Smooth muscle cell (in vitro differentiated cells): Measurements from ENCODE around the gene EGFLAM. TPM values are rescaled to one million over a fixed set of nuclear protein-coding genes. Genes with fewer than 3 reads are reported as not detected.

Experiments used
- DNase-seq: peaks from one replicate; lab custom pipeline; 2025; ENCODE audit not compliant: unreplicated experiment; lab: John Stamatoyannopoulos, UW
- H2AFZ ChIP-seq: fragments of 200-600 bp; sonication (generic); 2 replicates; pipeline ENCODE4 v1.6.0; 2016; ENCODE audit warnings: antibody characterized with exemption, low read depth, mild to moderate bottlenecking
- H3F3A ChIP-seq: fragments of 200-600 bp; sonication (generic); 2 replicates; pipeline ENCODE4 v1.6.0; 2017; ENCODE audit warnings: antibody characterized with exemption, low read depth
- H3K27ac ChIP-seq: fragments of 200-600 bp; sonication (generic); 2 replicates; pipeline ENCODE4 v1.5.1; 2016; ENCODE audit warnings: low read depth, mild to moderate bottlenecking
- H3K27me3 ChIP-seq: fragments of 200-600 bp; sonication (generic); 2 replicates; pipeline ENCODE4 v1.6.1; 2016; ENCODE audit warnings: low read depth, mild to moderate bottlenecking
- H3K36me3 ChIP-seq: fragments of 200-600 bp; sonication (generic); 2 replicates; pipeline ENCODE4 v1.5.1; 2016; ENCODE audit warnings: low read depth
- H3K4me1 ChIP-seq: fragments of 200-600 bp; sonication (generic); 2 replicates; pipeline ENCODE4 v1.5.1; 2016; ENCODE audit warnings: low read depth
- H3K4me2 ChIP-seq: fragments of 200-600 bp; sonication (generic); 2 replicates; pipeline ENCODE4 v1.6.0; 2016; ENCODE audit warnings: mild to moderate bottlenecking
- H3K4me3 ChIP-seq: fragments of 200-600 bp; sonication (generic); 2 replicates; pipeline ENCODE4 v1.5.1; 2016; ENCODE audit warnings: mild to moderate bottlenecking
- H3K79me2 ChIP-seq: fragments of 200-600 bp; sonication (generic); 2 replicates; pipeline ENCODE4 v1.6.0; 2016; ENCODE audit warnings: low read depth, mild to moderate bottlenecking
- H3K9ac ChIP-seq: fragments of 200-600 bp; sonication (generic); 2 replicates; pipeline ENCODE4 v1.6.0; 2016; ENCODE audit warnings: low read depth
- H3K9me3 ChIP-seq: fragments of 200-600 bp; sonication (generic); replicated peaks from 2 replicates; pipeline ENCODE4 v1.5.1; 2016; ENCODE audit warnings: low read depth
- H4K20me1 ChIP-seq: fragments of 200-600 bp; sonication (generic); 2 replicates; pipeline ENCODE4 v1.6.0; 2016; ENCODE audit warnings: low read depth
- WGBS: methylation state at CpG from one replicate; pipeline ENCODE4 v1.1.7; 2016; ENCODE audit warnings: low lambda C conversion rate; 5-methylcytosine and 5-hydroxymethylcytosine counted together
- polyA plus RNA-seq: library from polyadenylated mRNA; unstranded; fragments of >200 nt; fragmentation: Nextera tagmentation; extraction: Ambion mirVana; gene quantifications from 2 replicates; pipeline ENCODE4 v1.2.1, GENCODE V29; 2016
- total RNA-seq: library from RNA; depleted of rRNA; stranded (reverse); fragments of >200 nt; gene quantifications from 2 replicates; pipeline ENCODE4 v1.2.3, GENCODE V29; 2014
- TF ChIP-seq, protein P1 (sequence below): fragments of 200-600 bp; sonication (generic); IDR thresholded peaks from 2 replicates; pipeline ENCODE4 v1.5.1; 2017; ENCODE audit warnings: borderline replicate concordance, mild to moderate bottlenecking, antibody characterized with exemption; ENCODE audit not compliant: insufficient read depth, poor library complexity, severe bottlenecking

The EGFLAM gene
- total and polyA plus RNA-seq, 2 experiments from 2014 or later = 103 to 194 TPM

DNA sequence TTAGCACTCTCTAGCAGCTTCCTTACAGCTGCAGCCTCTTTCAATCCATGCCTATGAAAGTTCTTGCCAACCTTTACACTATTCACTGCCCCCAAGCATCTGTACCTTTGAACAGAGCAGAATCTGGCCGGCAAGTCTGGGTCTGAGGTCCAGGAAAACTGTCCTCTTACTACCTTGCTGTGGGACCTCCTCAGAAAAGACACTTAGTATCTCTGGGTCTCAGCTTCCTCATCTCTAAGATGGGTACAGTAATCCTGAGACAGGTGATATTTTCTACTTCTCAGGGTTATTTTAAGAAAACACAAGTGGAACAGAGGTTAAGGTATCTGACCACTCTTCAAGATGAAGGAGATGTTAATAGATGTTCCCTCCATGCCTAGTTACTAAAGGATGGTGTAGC is 120.2 kb downstream of the EGFLAM start:
- no peak overlapping the region for H3K27ac ChIP-seq
- DNase-seq = no peak
- no peak overlapping the region for H3K4me2 ChIP-seq
- no peak overlapping the region for H3K9ac ChIP-seq
- H3K9me3 ChIP-seq = no peaks in the 10 kb centered on the region
- TF ChIP-seq, protein P1, sequence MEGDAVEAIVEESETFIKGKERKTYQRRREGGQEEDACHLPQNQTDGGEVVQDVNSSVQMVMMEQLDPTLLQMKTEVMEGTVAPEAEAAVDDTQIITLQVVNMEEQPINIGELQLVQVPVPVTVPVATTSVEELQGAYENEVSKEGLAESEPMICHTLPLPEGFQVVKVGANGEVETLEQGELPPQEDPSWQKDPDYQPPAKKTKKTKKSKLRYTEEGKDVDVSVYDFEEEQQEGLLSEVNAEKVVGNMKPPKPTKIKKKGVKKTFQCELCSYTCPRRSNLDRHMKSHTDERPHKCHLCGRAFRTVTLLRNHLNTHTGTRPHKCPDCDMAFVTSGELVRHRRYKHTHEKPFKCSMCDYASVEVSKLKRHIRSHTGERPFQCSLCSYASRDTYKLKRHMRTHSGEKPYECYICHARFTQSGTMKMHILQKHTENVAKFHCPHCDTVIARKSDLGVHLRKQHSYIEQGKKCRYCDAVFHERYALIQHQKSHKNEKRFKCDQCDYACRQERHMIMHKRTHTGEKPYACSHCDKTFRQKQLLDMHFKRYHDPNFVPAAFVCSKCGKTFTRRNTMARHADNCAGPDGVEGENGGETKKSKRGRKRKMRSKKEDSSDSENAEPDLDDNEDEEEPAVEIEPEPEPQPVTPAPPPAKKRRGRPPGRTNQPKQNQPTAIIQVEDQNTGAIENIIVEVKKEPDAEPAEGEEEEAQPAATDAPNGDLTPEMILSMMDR = no peak
- no peaks in the 10 kb centered on the region for H3K79me2 ChIP-seq
- H3K36me3 ChIP-seq = no peaks in the 10 kb centered on the region
- no peaks in the 10 kb centered on the region for H3F3A ChIP-seq
- H3K27me3 ChIP-seq = no peaks in the 10 kb centered on the region
- H2AFZ ChIP-seq = no peak overlapping the region
- no peaks in the 10 kb centered on the region for H4K20me1 ChIP-seq
- 92% methylated on average over 1 of the region's 1 CpG for WGBS
- H3K4me3 ChIP-seq = no peak overlapping the region
- peaks cover 21% of the 10 kb centered on the region for H3K4me1 ChIP-seq

DNA sequence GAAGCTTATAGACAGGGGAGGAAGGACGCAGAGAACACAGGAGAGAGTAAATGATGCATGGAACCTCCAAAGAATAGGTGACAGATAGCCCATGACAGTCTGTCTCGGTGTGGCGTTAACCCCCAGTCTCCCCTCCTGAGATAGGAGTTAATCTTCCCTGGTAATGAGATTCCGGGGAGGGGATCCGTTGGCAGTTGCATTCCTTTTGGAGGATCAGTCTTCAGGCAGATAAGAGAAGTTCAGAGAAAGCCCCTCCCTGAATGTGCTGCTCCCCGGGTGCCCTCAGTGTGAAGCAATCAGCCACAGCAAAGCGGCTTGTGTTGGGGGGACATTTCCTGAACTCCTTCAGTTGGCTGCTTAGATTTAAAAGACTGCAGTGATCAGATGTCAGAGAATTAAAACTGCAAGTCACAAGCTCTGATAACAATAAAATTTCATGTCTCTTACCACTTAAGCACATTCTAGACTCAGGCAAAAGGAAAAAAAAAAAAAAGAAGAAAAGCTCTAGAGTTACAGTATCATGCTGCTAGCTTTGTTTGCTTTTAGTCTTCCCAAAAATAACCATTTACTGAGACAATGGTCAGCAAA is 121.1 kb downstream of the EGFLAM start:
- Histone ChIP-seq H3F3A (no peaks in the 10 kb centered on the region), H3K79me2 (no peaks in the 10 kb centered on the region), H3K9ac (no peak overlapping the region), H3K4me2 (peak overlapping the region; percentile 49), H3K27me3 (no peaks in the 10 kb centered on the region), H3K4me3 (no peak overlapping the region), H3K9me3 (no peaks in the 10 kb centered on the region), H2AFZ (no peak overlapping the region), H3K36me3 (no peaks in the 10 kb centered on the region), H3K27ac (peak overlapping the region; percentile 54), H3K4me1 (peaks cover 21% of the 10 kb centered on the region), H4K20me1 (no peaks in the 10 kb centered on the region)
- no peak for DNase-seq
- TF ChIP-seq, protein P1 = no peak
- WGBS = 14% methylated on average over 7 of the region's 7 CpGs

DNA sequence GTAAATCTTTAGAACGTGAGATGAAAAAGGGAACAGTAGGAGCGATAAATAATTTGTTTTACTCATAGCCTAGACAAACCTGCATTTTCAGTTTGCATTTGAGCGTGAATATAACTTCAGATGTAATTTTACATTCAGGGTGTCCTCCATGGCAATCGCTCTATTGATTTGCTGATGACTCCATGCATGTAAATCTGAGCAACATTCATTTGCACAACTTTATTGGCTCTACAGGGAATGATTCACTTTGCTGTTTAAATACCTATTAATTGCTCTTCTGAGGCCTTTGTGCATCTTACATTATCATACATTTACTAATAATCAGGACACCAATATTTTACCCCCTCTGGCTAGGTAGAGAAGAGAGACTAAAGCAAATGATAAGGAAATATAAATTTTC is 122.2 kb downstream of the EGFLAM start:
- H3K27me3 ChIP-seq = no peaks in the 10 kb centered on the region
- no peaks in the 10 kb centered on the region for H4K20me1 ChIP-seq
- H3K4me1 ChIP-seq = peaks cover 20% of the 10 kb centered on the region
- WGBS = 70% methylated on average over 4 of the region's 4 CpGs
- peak overlapping the region; percentile 54 for H3K27ac ChIP-seq
- H3K9me3 ChIP-seq = no peaks in the 10 kb centered on the region
- H3K36me3 ChIP-seq = no peaks in the 10 kb centered on the region
- H2AFZ ChIP-seq = no peak overlapping the region
- no peak overlapping the region for H3K9ac ChIP-seq
- TF ChIP-seq, protein P1 = no peak
- no peaks in the 10 kb centered on the region for H3K79me2 ChIP-seq
- no peaks in the 10 kb centered on the region for H3F3A ChIP-seq
- no peak for DNase-seq
- H3K4me2 ChIP-seq = peak overlapping the region; percentile 49
- H3K4me3 ChIP-seq = no peak overlapping the region

DNA sequence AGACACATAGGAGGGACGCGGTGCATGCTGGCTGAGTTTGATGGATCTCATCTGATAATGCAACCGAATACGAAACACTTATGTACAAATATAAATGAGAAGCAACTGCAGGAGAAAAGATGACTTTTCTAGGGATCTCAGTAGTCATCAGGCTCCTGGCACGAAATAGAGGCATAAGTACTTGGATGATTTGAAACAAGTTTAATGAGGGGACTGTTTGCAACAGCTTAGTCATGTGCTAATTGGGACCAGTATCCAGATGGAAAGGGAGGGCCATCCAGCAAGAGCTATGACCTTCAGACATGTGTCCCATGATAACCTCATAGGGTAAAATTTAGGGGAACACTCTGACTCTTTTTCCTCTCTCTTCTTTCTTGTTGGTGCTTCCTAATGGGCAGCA is 123.0 kb downstream of the EGFLAM start:
- no peaks in the 10 kb centered on the region for H3K27me3 ChIP-seq
- 87% methylated on average over 5 of the region's 5 CpGs for WGBS
- H3K4me2 ChIP-seq = no peak overlapping the region
- TF ChIP-seq, protein P1 = no peak
- H4K20me1 ChIP-seq = no peaks in the 10 kb centered on the region
- DNase-seq = no peak
- H3F3A ChIP-seq = no peaks in the 10 kb centered on the region
- no peak overlapping the region for H3K27ac ChIP-seq
- no peaks in the 10 kb centered on the region for H3K9me3 ChIP-seq
- no peaks in the 10 kb centered on the region for H3K79me2 ChIP-seq
- H2AFZ ChIP-seq = no peak overlapping the region
- H3K4me3 ChIP-seq = no peak overlapping the region
- peaks cover 14% of the 10 kb centered on the region for H3K4me1 ChIP-seq
- no peak overlapping the region for H3K9ac ChIP-seq
- H3K36me3 ChIP-seq = no peaks in the 10 kb centered on the region
